Amygdala (tissue), 56 donors: ENCODE results near the gene AHRR.
"Not testable (repeated sequence)": the region's sequence is repeated elsewhere in the genome, so short reads cannot be mapped to it uniquely, and the experiment has no call there.

Source experiments
- DNase-seq, 56 donors: peaks; one replicate each; lab custom pipeline; 2025; lab: John Stamatoyannopoulos, UW

Gene AHRR

GRCh38 chr5:375336-375920 is 53.9 kb downstream of the AHRR start:
- DNase-seq = no peak

- no peak for DNase-seq
Measured at GRCh38 chr5:375921-376798, 54.6 kb downstream of the AHRR start.

GRCh38 chr5:376799-377325 is 55.3 kb downstream of the AHRR start:
- DNase-seq = no peak

GRCh38 chr5:377326-377981 is 55.9 kb downstream of the AHRR start:
- no peak for DNase-seq

- no peak for DNase-seq
Measured at GRCh38 chr5:378301-378891, 56.9 kb downstream of the AHRR start.

- no peak for DNase-seq
Measured at GRCh38 chr5:378976-379742, 57.6 kb downstream of the AHRR start.

DNA sequence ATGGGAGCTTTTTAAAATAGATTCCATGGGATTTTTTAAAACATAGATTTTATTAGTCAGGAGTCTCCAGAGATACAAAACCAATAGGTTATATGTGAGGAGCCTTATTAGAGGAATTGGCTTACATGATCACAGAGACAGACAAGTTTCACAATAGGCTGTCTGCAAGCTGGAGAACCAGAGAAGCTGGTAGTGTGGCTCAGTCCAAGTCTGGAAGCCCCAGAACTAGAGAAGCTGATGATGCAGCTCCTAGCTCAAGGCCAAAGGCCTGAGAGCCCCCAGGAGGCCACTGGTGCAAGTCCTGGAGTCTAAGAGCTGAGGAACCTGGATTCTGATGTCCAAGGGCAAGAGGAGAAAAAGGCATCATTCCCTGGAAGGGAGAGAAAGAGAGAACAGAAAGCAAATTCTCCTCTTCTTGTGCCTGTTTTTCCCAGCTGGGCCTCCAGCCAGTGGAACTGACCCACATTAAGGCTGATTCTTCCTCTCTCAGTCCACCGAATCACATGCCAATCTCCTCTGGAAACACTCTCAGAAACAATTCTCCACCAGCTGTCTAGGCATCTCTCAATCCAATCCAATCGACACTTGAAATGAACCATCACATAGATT is 59.3 kb downstream of the AHRR start:
- DNase-seq = no peak

GRCh38 chr5:383066-383465 is 61.6 kb downstream of the AHRR start:
- no peak for DNase-seq

DNA sequence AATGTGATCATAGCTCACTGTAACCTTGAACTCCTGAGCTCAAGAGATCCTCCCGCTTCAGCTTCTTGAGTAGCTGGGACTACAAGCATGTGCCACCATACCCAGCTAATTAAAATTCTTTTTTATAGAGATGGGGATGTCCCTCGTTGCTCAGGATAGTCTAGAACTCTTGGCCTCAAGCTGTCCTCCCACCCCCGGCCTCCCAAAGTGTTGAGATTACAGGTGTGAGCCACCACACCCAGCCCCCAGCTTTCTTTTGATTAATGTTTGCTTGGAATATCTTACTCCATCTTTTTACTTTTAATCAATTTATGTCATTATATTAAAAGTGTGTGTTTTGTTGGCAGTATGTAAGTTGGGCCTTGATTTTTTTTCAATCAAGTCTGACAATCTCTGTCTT is 62.1 kb downstream of the AHRR start:
- DNase-seq = no peak

DNA sequence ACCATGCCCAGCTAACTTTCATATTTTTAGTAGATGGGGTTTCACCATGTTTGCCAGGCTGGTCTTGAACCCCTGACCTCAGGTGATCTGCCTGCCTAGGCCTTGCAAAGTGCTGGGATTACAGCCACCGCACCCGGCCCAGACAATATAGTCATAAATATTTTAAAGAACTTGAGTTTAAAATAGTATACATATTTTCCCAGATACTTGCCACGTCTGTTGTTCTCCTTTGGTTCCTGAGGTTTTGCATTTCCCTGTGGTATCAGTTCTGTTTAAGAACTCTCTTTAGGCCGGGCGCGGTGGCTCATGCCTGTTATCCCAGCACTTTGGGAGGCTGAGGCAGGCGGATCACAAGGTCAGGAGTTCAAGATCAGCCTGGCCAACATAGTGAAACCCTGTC is 63.1 kb downstream of the AHRR start:
- not testable (repeated sequence) for DNase-seq

GRCh38 chr5:385321-385720 is 63.8 kb downstream of the AHRR start:
- DNase-seq = no peak

DNA sequence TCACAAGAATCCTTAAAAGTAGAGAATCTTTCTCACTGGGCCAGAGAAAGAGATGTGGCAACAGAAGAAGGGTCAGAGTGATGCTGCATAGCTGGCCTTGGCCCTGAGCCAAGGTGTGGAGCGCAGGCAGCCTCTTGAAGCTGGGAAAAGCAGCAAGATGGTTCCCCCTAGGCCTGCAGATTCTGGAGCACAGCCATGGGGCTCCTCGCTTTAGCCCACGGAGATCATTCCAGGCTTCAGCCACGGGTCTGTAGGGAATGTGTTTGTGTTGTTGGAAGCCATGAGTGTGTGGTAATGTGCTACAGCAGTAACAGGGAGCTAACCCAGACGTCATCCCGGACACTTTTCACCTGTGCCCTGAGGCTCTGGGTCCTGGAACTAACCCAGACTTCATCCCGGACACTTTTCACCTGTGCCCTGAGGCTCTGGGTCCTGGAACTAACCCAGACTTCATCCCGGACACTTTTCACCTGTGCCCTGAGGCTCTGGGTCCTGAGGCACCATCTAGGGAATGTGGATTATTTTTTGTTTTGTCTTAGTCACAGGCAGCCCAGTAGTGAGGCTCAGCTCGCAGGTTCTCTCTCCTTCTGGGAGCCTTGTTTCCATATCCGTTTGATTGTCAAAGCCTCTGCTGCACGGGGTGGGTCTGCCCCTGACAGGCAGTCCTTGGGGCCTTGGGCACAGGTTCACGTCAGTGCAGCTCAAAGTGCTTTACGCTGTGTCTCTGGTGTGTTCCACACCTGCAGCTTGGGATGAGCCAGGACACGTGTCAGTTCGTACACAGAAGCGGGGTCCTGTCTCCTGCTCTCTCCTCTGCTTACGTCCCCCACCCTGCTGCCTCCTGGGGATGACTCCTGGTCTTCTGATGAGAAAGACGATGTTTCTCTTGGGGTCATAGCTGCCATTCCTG is 65.2 kb downstream of the AHRR start:
- no peak for DNase-seq

DNA sequence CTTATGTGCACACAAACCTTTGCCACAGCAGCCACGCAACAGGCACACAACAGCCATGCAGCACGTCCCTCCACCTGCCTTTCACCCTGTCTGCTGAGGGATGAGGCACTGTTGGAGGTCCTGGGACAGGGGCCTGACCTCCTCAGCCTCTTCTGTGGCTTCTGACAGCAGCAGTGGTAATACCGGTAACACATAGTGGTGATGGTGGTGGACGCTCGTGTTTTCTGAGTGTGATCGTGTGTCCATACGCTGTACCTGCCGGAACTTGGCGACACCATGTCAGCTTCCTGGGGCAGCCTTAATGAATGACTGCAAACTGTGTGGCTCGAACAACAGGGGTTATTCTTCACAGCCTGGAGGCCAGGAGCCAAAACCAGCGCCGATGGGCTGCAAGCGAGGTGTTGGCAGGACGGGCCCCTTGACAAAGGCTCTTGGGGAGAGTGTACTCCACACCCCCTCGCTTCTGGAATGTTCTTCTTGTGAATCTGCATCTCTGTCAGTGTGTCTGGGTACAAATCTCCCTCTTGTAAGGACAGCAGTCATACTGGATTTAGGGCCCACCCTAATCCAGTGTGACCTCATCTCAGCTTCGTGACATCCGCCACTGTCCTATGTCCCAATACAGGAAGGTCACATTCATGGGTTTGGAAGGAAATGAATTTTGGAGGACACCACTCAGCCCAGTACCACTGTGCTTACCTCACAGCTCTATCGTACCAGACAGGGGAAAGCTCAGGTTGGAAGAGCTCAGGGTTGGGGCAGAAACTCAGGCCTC is 66.2 kb downstream of the AHRR start:
- no peak for DNase-seq

GRCh38 chr5:388266-389196 is 67.0 kb downstream of the AHRR start:
- no peak for DNase-seq

- DNase-seq = no peak
Measured at GRCh38 chr5:389197-389821, 67.8 kb downstream of the AHRR start.

- DNase-seq = no peak
Measured at GRCh38 chr5:389891-390622, 68.5 kb downstream of the AHRR start.
